Left lung (tissue), 10 donors: Measurements from ENCODE around the gene TMEM79. TPM values are rescaled to one million over a fixed set of nuclear protein-coding genes. Genes with fewer than 3 reads are reported as not detected.

Experiments
- ATAC-seq: fragments of 200-7000 bp; cut with Tn5 transposase; one replicate; pipeline ENCODE4 v1.9.1; 2020; ENCODE audit warnings: moderate library complexity
- DNase-seq, 4 donors: peaks; one replicate each; pipeline ENCODE4 v3.0.0-alpha.2; 2013 to 2020
- H3K27ac ChIP-seq, 2 donors: fragments of 200-600 bp; sonication (generic) in 1 of 2; one replicate each; pipeline versions ENCODE4 v1.5.0 to v1.8.0; 2020 to 2021
- H3K27me3 ChIP-seq, 2 donors: fragments of 200-600 bp; sonication (generic) in 1 of 2; one replicate each; pipeline versions ENCODE4 v1.5.0 to v1.8.0; 2020 to 2021
- H3K36me3 ChIP-seq, 2 donors: fragments of 200-600 bp; sonication (generic) in 1 of 2; one replicate each; pipeline versions ENCODE4 v1.5.0 to v1.8.0; 2020 to 2021
- H3K4me1 ChIP-seq, 2 donors: fragments of 200-600 bp; one replicate each; pipeline ENCODE4 v1.8.0; 2021
- H3K4me3 ChIP-seq, 2 donors: fragments of 200-600 bp; sonication (generic) in 1 of 2; one replicate each; pipeline versions ENCODE4 v1.5.0 to v1.8.0; 2020 to 2021; ENCODE audit warnings: mild to moderate bottlenecking in 1 of 2
- H3K9me3 ChIP-seq, 2 donors: fragments of 200-600 bp; sonication (generic) in 1 of 2; one replicate each; pipeline versions ENCODE4 v1.5.0 to v1.8.0; 2020 to 2021
- intact Hi-C, 2 donors: fragments of 100-400 bp; cut with DNase I; formaldehyde crosslinking; loops; one replicate each; pipeline versions ENCODE4 v1.11.2 to v1.14.2; 2022
- polyA plus RNA-seq, 6 donors: library from polyadenylated mRNA; unstranded; fragments of 120-200 nt; gene quantifications; one replicate each; pipeline ENCODE4 v1.2.1, GENCODE V29; 2013; ENCODE audit not compliant: insufficient read length in 6 of 6
- total RNA-seq, 2 donors: library from RNA; stranded (reverse); fragmentation: NEBNext Ultra II Directional; extraction: Animal tissue kit (Norgen Biotek cat#: 25700); gene quantifications; one replicate each; pipeline ENCODE4 v1.2.1, GENCODE V29; 2021
- TF ChIP-seq, protein P1 (sequence below), 2 donors: fragments of 200-600 bp; sonication (generic) in 1 of 2; IDR thresholded peaks; one replicate each; pipeline versions ENCODE4 v1.5.0 to v1.8.0; 2021; ENCODE audit warnings: antibody characterized with exemption in 2 of 2
- donor health status: DM: no; HTN: yes; CAD: no.
- donor health status: DM: no; HTN: no; CAD: no.

The TMEM79 gene
- total and polyA plus RNA-seq, 8 donors, result 3.5 to 10.3 (median 8.7) TPM

DNA sequence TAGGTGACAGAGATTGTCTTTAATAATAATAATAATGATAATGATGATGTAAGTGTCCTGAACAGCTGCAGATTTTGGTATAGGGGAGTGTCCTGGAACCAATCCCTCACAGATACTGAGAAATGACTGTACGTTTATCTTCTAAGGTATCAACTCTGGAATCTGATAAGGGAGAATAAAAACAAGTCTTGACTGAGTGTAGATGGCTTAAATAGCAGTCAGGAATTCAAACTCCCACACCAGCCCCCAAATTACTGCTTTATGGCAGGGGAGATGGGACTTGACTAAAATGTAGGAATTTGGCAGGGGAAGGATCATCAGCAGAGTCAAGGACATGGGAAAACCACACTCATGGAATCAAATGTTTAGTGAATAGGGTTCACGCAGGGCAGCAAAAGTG, 21.1 kb downstream of the TMEM79 start:
- TF ChIP-seq, protein P1, sequence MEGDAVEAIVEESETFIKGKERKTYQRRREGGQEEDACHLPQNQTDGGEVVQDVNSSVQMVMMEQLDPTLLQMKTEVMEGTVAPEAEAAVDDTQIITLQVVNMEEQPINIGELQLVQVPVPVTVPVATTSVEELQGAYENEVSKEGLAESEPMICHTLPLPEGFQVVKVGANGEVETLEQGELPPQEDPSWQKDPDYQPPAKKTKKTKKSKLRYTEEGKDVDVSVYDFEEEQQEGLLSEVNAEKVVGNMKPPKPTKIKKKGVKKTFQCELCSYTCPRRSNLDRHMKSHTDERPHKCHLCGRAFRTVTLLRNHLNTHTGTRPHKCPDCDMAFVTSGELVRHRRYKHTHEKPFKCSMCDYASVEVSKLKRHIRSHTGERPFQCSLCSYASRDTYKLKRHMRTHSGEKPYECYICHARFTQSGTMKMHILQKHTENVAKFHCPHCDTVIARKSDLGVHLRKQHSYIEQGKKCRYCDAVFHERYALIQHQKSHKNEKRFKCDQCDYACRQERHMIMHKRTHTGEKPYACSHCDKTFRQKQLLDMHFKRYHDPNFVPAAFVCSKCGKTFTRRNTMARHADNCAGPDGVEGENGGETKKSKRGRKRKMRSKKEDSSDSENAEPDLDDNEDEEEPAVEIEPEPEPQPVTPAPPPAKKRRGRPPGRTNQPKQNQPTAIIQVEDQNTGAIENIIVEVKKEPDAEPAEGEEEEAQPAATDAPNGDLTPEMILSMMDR (IDR thresholded peaks at IDR 0.05), result no peak
- ATAC-seq, result no peak
- DNase-seq, result no peak
- H3K36me3 ChIP-seq, result peaks cover 0 to 65% of the 10 kb centered on the region in 2 donors
- intact Hi-C loops, result no loop called here
- no peaks in the 10 kb centered on the region for H3K27me3 ChIP-seq
- H3K4me1 ChIP-seq, result no peaks in the 10 kb centered on the region
- no peaks in the 10 kb centered on the region for H3K9me3 ChIP-seq
- H3K27ac ChIP-seq, result no peak overlapping the region
- no peak overlapping the region for H3K4me3 ChIP-seq

DNA sequence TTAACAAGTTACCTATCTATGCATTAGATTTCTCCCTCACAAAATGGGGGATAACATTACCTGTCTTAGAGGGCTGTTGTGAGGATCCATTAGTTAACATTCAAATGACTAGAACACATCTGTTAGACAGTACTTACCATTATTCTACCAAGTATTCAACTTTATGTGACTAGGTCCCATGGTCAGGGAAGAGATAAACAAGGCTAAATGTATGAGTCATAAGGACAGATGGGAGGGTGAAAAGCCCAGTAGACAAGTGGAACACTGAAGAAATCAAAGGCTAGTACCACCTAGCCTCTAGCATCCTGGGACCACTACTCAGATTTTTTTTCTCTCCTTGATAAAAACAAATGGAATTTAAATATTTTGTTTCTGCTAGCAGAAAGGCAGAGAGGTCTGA, 24.0 kb downstream of the TMEM79 start:
- Histone ChIP-seq H3K9me3 (no peaks in the 10 kb centered on the region), H3K4me1 (peaks cover 0 to 8% of the 10 kb centered on the region in 2 donors), H3K36me3 (peaks cover 0 to 93% of the 10 kb centered on the region in 2 donors), H3K27me3 (no peaks in the 10 kb centered on the region), H3K27ac (no peak overlapping the region), H3K4me3 (no peak overlapping the region)
- ATAC-seq (peak; percentile 23), DNase-seq (no peak)
- intact Hi-C loops, result no loop called here
- TF ChIP-seq, protein P1 (IDR thresholded peaks at IDR 0.05), result no peak

DNA sequence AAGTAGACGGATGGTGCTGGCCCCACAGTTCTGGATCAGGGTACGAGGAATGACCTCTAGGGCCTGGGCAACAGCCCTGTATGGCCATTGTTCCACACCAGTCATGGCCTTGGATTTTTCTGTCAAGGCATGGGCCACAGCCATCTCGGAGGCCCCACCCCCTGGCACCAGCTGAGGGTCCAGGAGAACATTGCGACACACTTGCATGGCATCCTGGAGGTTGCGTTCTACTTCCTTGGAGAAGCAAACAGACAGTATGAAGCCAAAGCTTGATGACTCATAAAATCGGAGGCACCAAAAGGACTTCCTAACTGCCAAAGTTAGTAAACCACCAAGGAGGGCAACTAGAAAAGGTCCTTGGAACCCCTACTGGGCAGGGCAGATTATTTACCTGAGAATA, 26.8 kb downstream of the TMEM79 start:
- no peak overlapping the region for H3K27ac ChIP-seq
- H3K27me3 ChIP-seq, result no peaks in the 10 kb centered on the region
- H3K9me3 ChIP-seq, result no peaks in the 10 kb centered on the region
- DNase-seq (no peak), ATAC-seq (no peak)
- no peak overlapping the region for H3K4me3 ChIP-seq
- intact Hi-C loops, result no loop called here
- TF ChIP-seq, protein P1 (IDR thresholded peaks at IDR 0.05), result no peak
- peaks cover 0 to 100% of the 10 kb centered on the region in 2 donors for H3K36me3 ChIP-seq
- H3K4me1 ChIP-seq, result peaks cover 0 to 8% of the 10 kb centered on the region in 2 donors

DNA sequence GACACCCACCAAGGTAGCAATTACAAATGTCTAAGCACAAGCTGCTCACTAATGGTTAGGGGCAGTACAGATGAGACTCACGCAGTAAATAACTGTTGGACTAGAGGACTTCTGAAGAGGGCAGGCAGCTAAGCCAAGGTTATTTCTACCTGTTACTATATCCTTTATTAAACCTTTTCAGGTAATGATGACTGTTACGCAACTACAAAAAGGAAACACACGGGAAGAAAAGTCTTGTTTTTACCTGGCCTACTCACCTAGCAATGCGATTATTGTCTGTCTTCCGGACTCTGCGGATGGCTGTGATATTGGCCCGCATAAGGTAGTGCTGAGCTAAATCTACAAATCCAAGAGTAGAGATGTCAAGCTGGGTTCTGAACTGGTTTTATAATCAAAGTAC, 32.8 kb downstream of the TMEM79 start:
- H3K9me3 ChIP-seq, result no peaks in the 10 kb centered on the region
- peaks cover 3 to 100% of the 10 kb centered on the region in 2 donors for H3K36me3 ChIP-seq
- H3K27me3 ChIP-seq, result no peaks in the 10 kb centered on the region
- DNase-seq (no peak), ATAC-seq (no peak)
- H3K4me1 ChIP-seq, result no peaks in the 10 kb centered on the region
- H3K27ac ChIP-seq, result no peak overlapping the region
- H3K4me3 ChIP-seq, result no peak overlapping the region
- TF ChIP-seq, protein P1 (IDR thresholded peaks at IDR 0.05), result no peak
- intact Hi-C loops, result no loop called here

DNA sequence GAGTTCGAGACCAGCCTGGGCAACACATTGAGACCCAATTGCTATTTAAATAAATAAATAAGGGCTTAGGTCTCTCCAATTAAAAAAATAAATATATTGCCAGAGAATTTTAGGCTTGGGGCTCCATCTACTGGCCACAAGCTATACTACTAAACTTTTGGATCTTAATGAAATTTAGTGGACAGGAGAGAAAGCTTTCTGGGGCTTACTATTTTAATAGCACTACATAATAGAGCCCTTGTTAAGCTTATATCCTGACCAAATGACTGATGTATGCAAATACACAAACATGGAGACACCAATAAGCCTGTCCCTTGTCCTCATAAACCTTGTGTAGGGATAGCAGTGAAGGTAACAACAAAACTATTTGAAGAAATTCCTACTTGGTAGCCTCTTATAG, 35.5 kb downstream of the TMEM79 start:
- Histone ChIP-seq H3K9me3 (no peaks in the 10 kb centered on the region), H3K36me3 (peaks cover 3 to 100% of the 10 kb centered on the region in 2 donors), H3K27me3 (no peaks in the 10 kb centered on the region), H3K27ac (no peak overlapping the region), H3K4me1 (no peaks in the 10 kb centered on the region), H3K4me3 (no peak overlapping the region)
- DNase-seq (peak in 1 of 4 donors; percentile 16), ATAC-seq (peak; percentile 21)
- intact Hi-C loops, result no loop called here
- TF ChIP-seq, protein P1 (IDR thresholded peaks at IDR 0.05), result peak; percentile 27 to 34
